OCI-LY3 (cell line): ENCODE data around the gene NAV2.

Source experiments
- H2AFZ ChIP-seq: fragments of 200-600, 300-600 bp; shearing (Covaris generic); 2 replicates; pipeline ENCODE4 v1.6.0; 2014; ENCODE audit warnings: antibody characterized with exemption, low read depth, low read length
- H3K27ac ChIP-seq: fragments of 200-600, 300-600 bp; sonication (generic); 2 replicates; pipeline ENCODE4 v1.5.1; 2014; ENCODE audit warnings: mild to moderate bottlenecking, low read length, moderate library complexity, mixed read lengths
- H3K27me3 ChIP-seq: fragments of 200-600, 300-600 bp; sonication (generic); 2 replicates; pipeline ENCODE4 v1.6.1; 2014; ENCODE audit warnings: low read depth, low read length, mixed read lengths
- H3K36me3 ChIP-seq: fragments of 200-600, 300-600 bp; sonication (generic); replicated peaks from 2 replicates; pipeline ENCODE3; 2014; ENCODE audit warnings: low read depth, low read length, mixed read lengths
- H3K4me1 ChIP-seq: fragments of 300-600, 200-600 bp; sonication (generic); 2 replicates; pipeline ENCODE4 v1.6.1; 2014; ENCODE audit warnings: low read length, mixed read lengths
- H3K4me2 ChIP-seq: fragments of 200-600, 300-600 bp; sonication (generic); 2 replicates; pipeline ENCODE4 v1.6.1; 2014; ENCODE audit warnings: low read length, mixed read lengths
- H3K4me3 ChIP-seq: fragments of 300-600, 200-600 bp; sonication (generic); 2 replicates; pipeline ENCODE4 v1.5.1; 2014; ENCODE audit warnings: antibody characterized with exemption, mild to moderate bottlenecking, low read length, moderate library complexity
- H3K79me2 ChIP-seq: fragments of 300-600, 200-600 bp; shearing (Covaris generic); 2 replicates; pipeline ENCODE4 v1.6.1; 2014; ENCODE audit warnings: mild to moderate bottlenecking, low read length, mixed read lengths
- H3K9ac ChIP-seq: fragments of 300-600, 200-600 bp; shearing (Covaris generic); 2 replicates; pipeline ENCODE4 v1.6.0; 2014; ENCODE audit warnings: mild to moderate bottlenecking, low read length, moderate library complexity
- H3K9me3 ChIP-seq: fragments of 200-600, 300-600 bp; shearing (Covaris generic); 2 replicates; pipeline ENCODE4 v1.6.1; 2014; ENCODE audit warnings: low read length, mixed read lengths; ENCODE audit not compliant: insufficient read depth
- H4K20me1 ChIP-seq: fragments of 200-600, 300-600 bp; sonication (generic); 2 replicates; pipeline ENCODE4 v1.6.1; 2016; ENCODE audit warnings: low read length, mixed read lengths; ENCODE audit not compliant: insufficient read depth
- CTCF ChIP-seq: fragments of 200-600, 300-600 bp; sonication (generic); IDR thresholded peaks from 2 replicates; pipeline ENCODE4 v1.5.1; 2014; ENCODE audit warnings: antibody characterized with exemption, low read length, low read depth
- EZH2phosphoT487 ChIP-seq: fragments of 200-600 bp; shearing (Covaris generic); IDR thresholded peaks from 2 replicates; pipeline ENCODE4 v1.6.1; 2018; ENCODE audit warnings: antibody characterized with exemption, mixed run types, low read depth

The NAV2 gene

GRCh38 chr11:20035701-20036601, 323.3 kb downstream of the NAV2 start:
- H2AFZ ChIP-seq, result no peak overlapping the region
- H3K36me3 ChIP-seq, result no peaks in the 10 kb centered on the region
- no peak overlapping the region for H3K4me3 ChIP-seq
- peak overlapping the region; percentile 66; the same call in 1 of the 2 replicates for H3K4me2 ChIP-seq
- no peak for TF ChIP-seq EZH2phosphoT487
- no peak for TF ChIP-seq CTCF
- H3K9ac ChIP-seq, result no peak overlapping the region
- H3K9me3 ChIP-seq, result no peaks in the 10 kb centered on the region
- H4K20me1 ChIP-seq, result no peaks in the 10 kb centered on the region
- H3K27ac ChIP-seq, result no peak overlapping the region
- peaks cover 33% of the 10 kb centered on the region for H3K4me1 ChIP-seq
- H3K79me2 ChIP-seq, result no peaks in the 10 kb centered on the region
- H3K27me3 ChIP-seq, result peaks cover 66% of the 10 kb centered on the region

- Histone ChIP-seq H3K9me3 (no peaks in the 10 kb centered on the region), H3K4me3 (peak overlapping the region; percentile 7; the same call in 1 of the 2 replicates), H2AFZ (no peak overlapping the region), H3K4me1 (peaks cover 41% of the 10 kb centered on the region), H3K79me2 (no peaks in the 10 kb centered on the region), H3K9ac (no peak overlapping the region), H3K36me3 (no peaks in the 10 kb centered on the region), H3K4me2 (peak overlapping the region; percentile 66), H3K27me3 (peaks cover 64% of the 10 kb centered on the region), H3K27ac (no peak overlapping the region), H4K20me1 (no peaks in the 10 kb centered on the region)
- no peak for TF ChIP-seq CTCF
- TF ChIP-seq EZH2phosphoT487, result no peak
Observed at GRCh38 chr11:20036626-20037335, 324.1 kb downstream of the NAV2 start.

- no peaks in the 10 kb centered on the region for H3K36me3 ChIP-seq
- peak overlapping the region; percentile 28; the same call in 1 of the 2 replicates for H3K4me3 ChIP-seq
- no peaks in the 10 kb centered on the region for H4K20me1 ChIP-seq
- H3K27ac ChIP-seq, result no peak overlapping the region
- no peak overlapping the region for H2AFZ ChIP-seq
- TF ChIP-seq EZH2phosphoT487 (peak; percentile 82), CTCF (no peak)
- peaks cover 64% of the 10 kb centered on the region for H3K27me3 ChIP-seq
- no peaks in the 10 kb centered on the region for H3K9me3 ChIP-seq
- no peaks in the 10 kb centered on the region for H3K79me2 ChIP-seq
- no peak overlapping the region; the same call in 1 of the 2 replicates for H3K9ac ChIP-seq
- peaks cover 49% of the 10 kb centered on the region for H3K4me1 ChIP-seq
- peak overlapping the region; percentile 66 for H3K4me2 ChIP-seq
Observed at GRCh38 chr11:20037396-20038153, 324.9 kb downstream of the NAV2 start.
